GM19467 (cell line): Measurements from ENCODE around the gene ALDH1A1.
"Not testable (repeated sequence)": the region's sequence is repeated elsewhere in the genome, so short reads cannot be mapped to it uniquely, and the experiment has no call there.

Experiments used
- ATAC-seq: cut with Tn5 transposase; IDR thresholded peaks from one replicate; pipeline ENCODE4 v1.9.1; 2021; ENCODE audit warnings: mild to moderate bottlenecking, moderate library complexity; ENCODE audit not compliant: unreplicated experiment

ALDH1A1 gene

GRCh38 chr9:72945391-72945790, 7.5 kb downstream of the ALDH1A1 start:
- no peak for ATAC-seq

GRCh38 chr9:72943844-72944462, 8.9 kb downstream of the ALDH1A1 start:
- ATAC-seq, result no peak

GRCh38 chr9:72942451-72942850, 10.4 kb downstream of the ALDH1A1 start:
- no peak for ATAC-seq

GRCh38 chr9:72939581-72939980, 13.3 kb downstream of the ALDH1A1 start:
- ATAC-seq, result not testable (repeated sequence)

GRCh38 chr9:72937545-72937944, 15.3 kb downstream of the ALDH1A1 start:
- ATAC-seq, result no peak

GRCh38 chr9:72936679-72937078, 16.2 kb downstream of the ALDH1A1 start:
- ATAC-seq, result no peak

- no peak for ATAC-seq
These were observed 16.6 kb downstream of the ALDH1A1 start for GRCh38 chr9:72936266-72936665.

- ATAC-seq, result no peak
These were observed 17.3 kb downstream of the ALDH1A1 start for GRCh38 chr9:72935595-72935994.

- no peak for ATAC-seq
These were observed 18.9 kb downstream of the ALDH1A1 start for GRCh38 chr9:72933730-72934665.

- ATAC-seq, result no peak
These were observed 20.2 kb downstream of the ALDH1A1 start for GRCh38 chr9:72932619-72933018.

- ATAC-seq, result no peak
These were observed 21.0 kb downstream of the ALDH1A1 start for GRCh38 chr9:72931897-72932296.

GRCh38 chr9:72931437-72931836, 21.4 kb downstream of the ALDH1A1 start:
- no peak for ATAC-seq

- no peak for ATAC-seq
These were observed 22.0 kb downstream of the ALDH1A1 start for GRCh38 chr9:72930828-72931227.

- no peak for ATAC-seq
These were observed 23.3 kb downstream of the ALDH1A1 start for GRCh38 chr9:72929542-72929941.

GRCh38 chr9:72928042-72928507, 24.8 kb downstream of the ALDH1A1 start:
- no peak for ATAC-seq

- no peak for ATAC-seq
These were observed 26.3 kb downstream of the ALDH1A1 start for GRCh38 chr9:72926506-72926905.

- ATAC-seq, result no peak
These were observed 27.0 kb downstream of the ALDH1A1 start for GRCh38 chr9:72925891-72926290.

- no peak for ATAC-seq
These were observed 27.6 kb downstream of the ALDH1A1 start for GRCh38 chr9:72925126-72925789.

- no peak for ATAC-seq
These were observed 28.6 kb downstream of the ALDH1A1 start for GRCh38 chr9:72924154-72924790.

GRCh38 chr9:72923077-72923476, 29.8 kb downstream of the ALDH1A1 start:
- no peak for ATAC-seq
